Measurements from ENCODE around the gene APBA3.
A peak's percentile ranks its signal among the peaks of the same experiment; 100 is the strongest.

GRCh38 chr19:3784607-3785450 is 23.3 kb upstream of the APBA3 start:
- TF ChIP-seq CTCF (IDR thresholded peaks at IDR 0.05; ENCODE audit: insufficient read depth, low read length), result no peak
- no peak for TF ChIP-seq POLR2AphosphoS5 (IDR thresholded peaks at IDR 0.05; ENCODE audit: low read depth)
- no peak for TF ChIP-seq REST (IDR thresholded peaks at IDR 0.05; ENCODE audit: insufficient replicate concordance, low read depth)
- peak; percentile 52; the same call in 1 of the 2 replicates for TF ChIP-seq SPI1 (IDR thresholded peaks at IDR 0.05; ENCODE audit: borderline replicate concordance, low read depth)

Data from HL-60 (cell line).